GM18519 (cell line): ENCODE results near the gene FYTTD1.

Experiments
- ATAC-seq: cut with Tn5 transposase; IDR thresholded peaks from one replicate; pipeline ENCODE4 v1.9.1; 2021; ENCODE audit warnings: mild to moderate bottlenecking, moderate library complexity; ENCODE audit not compliant: unreplicated experiment, low FRiP score

The FYTTD1 gene

DNA sequence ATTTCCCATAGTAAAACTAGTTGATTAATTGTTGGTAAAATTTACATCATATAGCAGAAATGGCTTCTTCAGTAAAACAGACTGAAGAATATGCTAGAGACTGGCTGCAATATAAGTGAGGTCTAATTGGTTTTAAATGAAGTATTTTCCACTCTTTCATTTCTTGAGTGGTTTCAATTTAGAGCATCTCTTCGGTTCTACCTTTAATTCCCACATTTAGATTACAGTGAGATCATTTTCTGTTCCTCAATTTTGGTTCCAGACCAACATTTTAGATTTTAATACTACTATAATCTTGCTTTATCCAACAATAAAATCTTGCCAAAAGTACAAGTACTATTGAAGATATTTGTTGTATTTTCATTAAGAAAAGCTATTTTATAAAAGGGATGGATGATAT, 40.4 kb downstream of the FYTTD1 start:
- ATAC-seq: no peak

DNA sequence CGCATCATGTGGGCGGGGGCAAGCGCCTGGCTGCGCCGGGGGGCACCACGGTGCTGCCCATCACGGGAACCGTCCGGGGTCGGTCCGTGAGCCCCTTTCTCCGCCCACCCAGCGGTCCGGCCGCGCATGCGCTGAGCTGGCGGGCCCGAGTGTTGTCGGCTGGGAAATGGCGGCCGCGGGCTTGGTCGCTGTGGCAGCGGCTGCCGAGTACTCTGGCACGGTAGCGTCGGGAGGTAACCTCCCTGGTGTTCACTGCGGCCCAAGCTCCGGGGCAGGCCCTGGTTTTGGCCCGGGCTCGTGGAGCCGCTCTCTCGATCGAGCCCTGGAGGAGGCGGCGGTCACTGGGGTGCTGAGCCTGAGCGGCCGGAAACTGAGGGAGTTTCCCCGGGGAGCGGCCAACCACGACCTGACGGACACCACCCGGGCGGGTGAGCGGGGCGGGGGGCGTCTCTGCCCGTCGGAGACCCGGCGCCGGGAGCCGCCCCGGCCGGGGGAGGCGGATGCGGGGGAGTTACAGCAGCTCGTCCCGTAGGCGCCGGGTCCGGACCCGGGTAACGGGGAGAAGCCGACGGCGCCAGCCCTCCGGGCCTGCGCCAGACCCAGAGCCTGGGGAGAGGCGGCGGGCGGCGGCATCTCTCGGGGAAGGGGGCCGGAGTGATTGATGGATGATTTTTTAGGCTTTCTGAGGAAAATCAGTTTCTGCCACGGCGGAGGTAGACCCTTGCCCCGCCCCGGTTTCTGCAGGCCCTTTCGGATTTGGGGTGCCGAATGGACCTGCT, 41.6 kb downstream of the FYTTD1 start, which contains the start of gene LRCH3:
TSS of gene LRCH3 (plus strand) at position 142 of the 779 bp plus-strand sequence. CDS start at position 167, 25 bp downstream.
- ATAC-seq: peak; percentile 39

DNA sequence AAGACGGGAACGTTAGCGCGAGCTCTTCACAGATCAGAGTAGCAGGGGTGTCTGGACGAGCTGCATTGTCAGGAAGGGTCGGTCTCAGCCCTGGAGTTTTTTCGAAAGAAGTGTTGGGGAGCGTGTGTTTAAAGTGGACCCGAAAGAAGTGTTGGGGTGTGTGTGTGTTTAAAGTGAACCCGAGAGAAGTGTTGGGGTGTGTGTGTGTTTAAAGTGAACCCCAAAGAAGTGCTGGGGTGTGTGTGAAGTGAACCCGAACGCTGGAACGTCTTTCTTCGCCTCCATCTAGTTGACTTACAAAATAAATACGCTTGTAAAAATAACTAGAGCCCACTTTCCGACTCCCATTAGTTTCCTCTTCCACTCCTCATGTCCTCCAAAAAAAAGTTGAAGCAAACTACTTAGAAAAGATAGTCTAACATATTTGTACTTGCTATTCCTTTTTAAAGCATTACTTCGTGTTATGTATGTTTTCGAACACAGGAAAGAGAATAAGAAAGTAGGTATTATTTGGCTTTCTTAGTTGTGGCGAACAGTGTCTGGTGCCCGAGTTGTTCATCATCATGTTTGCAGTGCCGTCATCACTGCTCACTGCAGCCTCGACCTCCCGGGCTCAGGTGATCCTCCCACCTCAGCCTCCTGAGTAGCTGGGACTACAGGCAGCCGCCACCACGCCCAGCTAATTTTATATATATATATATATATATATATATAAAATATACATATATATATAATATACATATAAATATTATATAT, 42.4 kb downstream of the FYTTD1 start:
- ATAC-seq: peak; percentile 1

DNA sequence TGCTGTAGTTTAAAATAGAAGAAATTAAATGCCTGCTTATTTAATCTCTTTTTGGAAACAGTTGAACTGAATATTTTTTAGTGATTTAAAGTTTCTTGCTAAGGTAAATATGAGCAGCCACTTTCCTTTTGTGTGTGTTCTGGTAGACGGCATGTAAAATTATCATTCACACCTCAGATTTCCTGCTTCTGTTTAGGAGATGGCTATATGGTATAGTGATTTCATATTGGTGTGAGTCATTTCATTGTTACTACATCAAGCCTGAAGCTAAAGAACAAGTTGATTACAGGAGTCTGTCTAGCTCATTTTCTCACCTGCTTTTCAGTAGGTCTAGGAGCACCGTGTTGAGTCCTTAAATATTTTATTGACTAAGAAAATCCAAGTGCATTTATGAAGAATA, 43.6 kb downstream of the FYTTD1 start:
- ATAC-seq: no peak

DNA sequence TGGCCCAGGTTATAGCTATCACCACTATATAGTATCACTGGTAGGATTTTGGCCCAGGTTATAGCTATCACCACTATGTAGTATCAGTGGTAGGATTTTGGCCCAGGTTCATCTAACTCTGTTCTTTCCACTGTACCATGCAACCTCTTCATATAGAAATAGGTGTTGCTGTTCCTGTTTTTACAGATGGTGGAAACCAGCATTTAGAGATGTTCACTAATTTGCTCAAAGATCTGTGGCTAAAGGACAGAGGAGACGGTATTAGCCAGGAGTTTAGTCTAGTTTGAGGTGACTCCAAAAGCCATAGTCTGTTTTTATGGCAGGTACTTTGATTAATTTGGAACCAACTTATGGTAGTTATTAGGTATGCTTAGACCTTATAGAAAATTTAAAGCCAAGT, 44.4 kb downstream of the FYTTD1 start:
- ATAC-seq: no peak

DNA sequence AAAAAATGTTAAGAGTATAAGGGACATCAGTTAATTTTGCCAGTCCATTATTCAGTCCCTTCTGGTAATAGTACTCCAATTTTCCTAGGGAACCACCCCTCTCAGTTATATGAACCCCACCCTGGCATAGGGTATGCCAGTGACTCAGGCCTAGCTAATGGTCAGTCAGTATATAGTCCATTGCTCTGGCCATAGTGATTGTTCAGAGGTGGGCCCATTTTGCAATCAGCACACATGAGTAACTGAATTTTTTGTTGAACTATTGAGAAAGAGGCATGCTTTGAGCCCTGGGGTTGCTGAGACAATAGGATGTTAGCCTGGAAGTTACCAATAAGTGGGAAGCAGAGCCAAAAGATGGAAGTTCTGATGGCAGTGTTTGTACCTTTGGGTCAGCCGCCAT, 45.5 kb downstream of the FYTTD1 start:
- ATAC-seq: no peak

DNA sequence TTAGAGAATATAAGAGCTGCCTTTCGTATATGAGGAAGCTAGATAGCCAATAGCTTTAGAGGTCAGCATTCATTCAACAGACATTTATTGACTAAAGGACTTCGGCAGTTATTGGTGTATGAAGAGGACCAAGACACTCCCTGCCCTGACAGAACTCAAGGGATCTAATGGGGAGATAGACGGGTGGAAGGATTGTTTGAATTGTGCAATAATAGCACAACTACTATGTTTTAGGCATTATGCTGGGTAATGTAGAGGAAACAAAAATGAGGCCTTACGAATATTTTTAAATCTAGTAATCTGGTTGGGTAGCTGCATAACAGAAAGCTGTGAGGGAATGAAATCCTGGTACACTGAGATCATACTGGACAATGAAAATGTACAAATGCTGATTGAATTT, 46.4 kb downstream of the FYTTD1 start:
- ATAC-seq: no peak

DNA sequence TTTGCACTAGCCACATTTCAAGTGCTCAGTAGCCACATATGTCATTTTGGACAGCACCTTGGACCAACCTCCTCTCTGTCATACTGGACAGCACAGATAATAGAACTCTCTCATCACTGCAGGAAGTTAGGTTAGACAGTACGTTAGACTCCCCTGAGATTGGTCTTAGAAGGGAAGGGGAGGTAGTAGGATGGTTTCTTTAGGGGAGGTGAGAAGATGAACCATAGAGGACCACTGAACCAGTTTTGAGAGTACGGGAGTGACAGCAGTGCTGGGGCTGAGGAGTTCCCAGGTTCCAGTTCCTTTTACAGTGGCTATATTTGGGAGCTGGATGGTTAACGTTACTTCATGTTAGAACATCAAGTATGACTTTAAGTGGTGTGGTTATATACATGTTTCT, 49.2 kb downstream of the FYTTD1 start:
- ATAC-seq: no peak

DNA sequence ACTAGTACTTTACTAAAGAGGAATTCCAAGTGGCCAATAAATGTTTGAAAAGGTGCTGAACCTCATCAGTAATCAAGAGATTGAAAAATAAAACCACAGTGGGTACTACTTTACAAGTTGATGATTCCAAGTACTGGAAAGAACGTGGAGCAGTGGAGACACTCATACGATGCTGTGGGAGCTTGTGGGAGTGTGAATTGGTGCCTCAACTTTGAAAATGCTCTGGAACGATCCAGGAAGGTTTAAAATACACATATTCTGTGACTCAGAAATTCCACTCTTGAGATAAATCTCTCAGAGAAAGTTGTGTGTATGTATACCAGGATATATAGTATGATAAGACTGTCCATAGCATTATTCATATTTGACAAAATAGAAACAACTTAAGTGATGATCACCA, 50.7 kb downstream of the FYTTD1 start:
- no peak for ATAC-seq

DNA sequence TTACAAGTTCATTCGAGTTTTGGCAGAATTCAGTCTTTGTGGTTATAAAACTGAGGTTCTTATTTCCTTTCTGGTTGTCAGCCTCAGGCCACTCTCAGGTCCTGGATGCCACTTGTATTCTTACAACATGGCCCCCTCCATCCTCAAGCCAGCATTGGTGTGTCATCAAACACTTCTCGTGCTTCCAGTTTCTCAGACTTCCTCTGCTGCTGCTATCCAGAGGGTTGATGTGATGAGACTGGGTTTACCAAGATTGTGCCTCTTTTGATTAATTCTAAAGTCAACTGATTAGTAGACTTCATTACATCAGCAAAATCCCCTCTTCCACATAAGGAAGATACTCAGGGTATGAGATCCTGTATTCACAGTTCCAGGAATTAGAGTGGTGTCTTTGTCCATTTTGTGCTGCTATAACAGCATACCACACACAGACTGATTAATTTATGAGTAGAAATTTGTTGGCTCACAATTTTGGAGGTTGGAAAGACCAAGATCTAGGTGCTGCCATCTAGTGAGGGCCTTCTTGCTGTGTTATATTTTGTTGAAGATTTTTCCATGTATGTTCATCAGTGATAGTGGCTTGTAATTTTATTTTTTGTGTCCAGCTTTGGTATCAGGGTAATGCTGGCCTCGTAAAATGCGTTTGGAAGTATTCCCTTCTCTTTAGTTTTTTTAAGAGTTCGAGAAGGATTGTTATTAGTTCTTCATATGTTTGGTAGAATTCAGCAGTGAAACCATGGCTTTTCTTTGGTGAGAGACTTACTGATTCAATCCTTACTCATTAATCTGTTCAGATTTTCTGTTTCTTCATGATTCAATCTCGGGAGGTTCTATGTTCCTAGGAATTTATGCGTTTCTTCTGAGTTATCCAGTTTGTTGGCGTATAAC, 52.5 kb downstream of the FYTTD1 start:
- no peak for ATAC-seq

DNA sequence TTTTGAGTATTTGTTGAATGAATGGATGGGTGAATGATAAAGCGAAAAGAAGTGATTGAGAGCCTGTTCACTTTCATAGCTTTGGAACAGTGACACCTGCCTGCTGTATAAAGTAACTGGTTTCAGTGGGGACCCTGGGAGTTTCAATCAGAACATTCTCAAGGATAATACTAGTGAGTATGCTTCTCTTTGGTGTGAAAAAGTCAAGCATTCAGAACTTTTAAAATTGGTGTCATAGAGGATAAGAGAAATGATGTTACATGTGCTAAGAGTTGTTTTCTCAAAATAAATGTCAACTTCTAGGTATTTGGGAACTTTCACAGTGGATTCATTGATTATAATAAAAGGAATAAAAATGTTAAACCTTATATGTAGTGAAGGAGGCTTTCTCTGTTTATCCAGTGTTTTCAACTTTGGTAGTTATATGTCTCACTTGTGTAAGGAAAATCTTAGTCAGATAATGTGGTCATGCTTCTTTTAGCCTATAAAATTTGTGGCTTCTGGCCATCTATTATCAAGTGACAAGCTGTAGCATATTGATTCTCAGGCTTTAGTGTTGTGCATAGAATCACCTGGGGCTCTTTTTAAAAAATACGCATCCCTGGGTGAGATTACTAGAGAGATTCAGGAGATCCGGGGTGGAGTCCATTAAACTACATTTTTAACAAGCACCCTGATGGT, 53.2 kb downstream of the FYTTD1 start:
- no peak for ATAC-seq

DNA sequence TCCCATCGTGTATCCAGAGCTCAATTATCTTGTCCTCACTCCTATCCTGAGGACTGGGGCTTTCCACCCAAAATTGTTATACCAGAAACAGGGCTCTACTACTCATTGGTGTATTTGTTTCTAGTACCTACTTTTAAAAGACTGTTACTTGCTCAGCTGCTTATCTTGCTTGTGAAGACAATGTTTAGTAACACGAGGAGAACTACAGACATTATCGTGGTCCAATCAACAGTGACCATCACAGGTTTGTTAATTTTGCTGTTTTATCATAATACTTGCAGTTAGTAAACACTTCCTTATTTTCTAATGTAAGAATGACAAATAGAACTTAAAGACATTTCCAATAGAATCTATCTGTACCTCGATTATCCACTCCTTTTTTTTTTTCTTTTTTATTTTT, 54.8 kb downstream of the FYTTD1 start:
- ATAC-seq: no peak

DNA sequence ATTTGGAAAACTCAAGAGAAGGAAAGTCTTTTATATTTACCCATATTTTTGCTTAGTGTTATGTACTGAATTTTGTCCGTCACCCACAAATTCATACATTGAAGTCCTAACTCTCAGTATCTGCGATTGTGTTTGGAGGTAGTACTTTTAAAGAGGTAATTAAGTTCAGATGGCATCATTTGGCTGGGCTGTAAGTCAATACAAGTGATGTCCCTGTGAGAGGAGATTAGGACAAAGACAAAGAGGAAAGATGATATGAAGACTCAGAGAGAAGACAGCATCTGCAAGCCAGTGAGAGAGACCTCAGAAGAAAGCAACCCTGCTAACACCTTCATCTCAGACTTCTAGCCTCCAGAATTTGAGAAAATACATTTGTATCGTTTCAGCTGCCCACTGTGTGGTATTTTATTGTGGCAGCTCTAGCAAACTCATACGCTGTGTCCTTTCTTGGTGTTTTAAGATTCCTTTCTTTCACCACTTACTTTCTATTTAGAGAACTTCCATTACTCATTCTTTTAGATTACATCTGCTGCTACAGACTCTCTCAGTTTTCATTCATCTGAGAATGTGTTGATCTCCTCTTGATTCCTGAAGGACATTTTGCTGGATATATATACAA, 58.4 kb downstream of the FYTTD1 start:
- no peak for ATAC-seq

DNA sequence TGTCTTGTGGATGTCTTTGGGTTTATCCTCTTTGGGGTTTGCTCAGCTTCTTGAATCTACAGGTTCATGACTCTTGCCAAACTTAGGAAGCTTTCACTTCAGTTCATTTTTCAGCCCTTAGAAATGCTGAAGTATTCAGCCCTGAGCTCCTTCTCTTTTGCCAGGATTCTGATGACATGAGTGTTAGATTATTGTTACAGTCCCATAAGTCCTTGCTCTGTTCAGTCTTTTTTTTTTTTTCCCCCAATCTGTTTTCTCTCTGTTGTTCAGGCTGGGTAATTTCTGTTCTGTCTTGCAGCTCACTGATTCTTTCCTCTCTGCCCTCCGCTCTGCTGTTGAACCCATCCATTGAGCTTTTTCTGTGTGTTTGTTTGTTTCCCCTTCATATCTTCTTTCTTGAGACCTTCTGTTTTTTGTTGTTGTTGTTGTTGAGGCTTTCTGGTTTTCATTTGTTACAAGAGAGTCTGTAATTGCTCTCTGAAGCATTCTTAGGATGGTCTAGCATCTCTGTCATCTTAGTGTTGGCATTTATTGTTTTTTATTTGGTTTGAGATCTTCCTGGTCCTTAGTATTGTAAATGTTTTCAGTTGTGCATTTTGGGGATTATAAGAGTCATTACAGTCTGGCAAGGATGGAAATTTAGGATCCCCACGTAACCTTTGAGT, 59.8 kb downstream of the FYTTD1 start:
- ATAC-seq: no peak

DNA sequence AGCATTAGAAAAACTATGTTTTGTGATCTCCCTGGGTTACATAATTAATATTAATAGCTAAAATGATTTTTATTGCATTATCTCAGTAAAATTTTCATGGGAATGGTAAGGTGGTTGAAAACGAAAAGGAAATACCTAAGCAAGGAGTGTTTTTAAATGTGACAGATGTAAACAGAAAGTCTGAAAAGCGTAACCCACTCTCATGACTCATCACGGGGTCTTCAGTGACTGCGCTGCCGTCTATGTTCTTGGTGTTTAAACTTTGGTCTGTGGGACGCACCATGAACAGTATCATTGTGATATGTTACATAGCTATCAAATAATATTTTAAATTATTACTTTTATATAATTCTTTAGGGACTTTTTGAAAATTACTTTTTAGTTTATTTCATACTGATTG, 61.2 kb downstream of the FYTTD1 start:
- ATAC-seq: no peak

DNA sequence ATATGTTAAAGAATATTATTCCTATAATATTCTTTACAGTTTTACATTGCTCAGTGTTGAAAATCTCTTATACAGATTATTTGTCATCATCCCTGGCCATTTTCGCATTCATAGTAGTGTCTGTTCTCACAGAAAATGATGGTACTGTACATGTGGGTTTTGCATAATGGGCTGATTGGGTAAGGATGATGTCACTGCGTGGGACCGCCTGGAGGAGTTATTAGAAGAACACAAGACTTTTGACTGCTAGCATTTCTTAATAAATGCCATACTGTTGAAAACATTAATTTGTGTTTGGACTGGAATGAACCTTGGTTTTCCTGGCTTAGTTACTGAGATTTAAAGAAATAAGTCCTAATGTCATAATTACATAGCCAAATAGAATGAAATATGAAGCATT, 61.7 kb downstream of the FYTTD1 start:
- ATAC-seq: no peak

DNA sequence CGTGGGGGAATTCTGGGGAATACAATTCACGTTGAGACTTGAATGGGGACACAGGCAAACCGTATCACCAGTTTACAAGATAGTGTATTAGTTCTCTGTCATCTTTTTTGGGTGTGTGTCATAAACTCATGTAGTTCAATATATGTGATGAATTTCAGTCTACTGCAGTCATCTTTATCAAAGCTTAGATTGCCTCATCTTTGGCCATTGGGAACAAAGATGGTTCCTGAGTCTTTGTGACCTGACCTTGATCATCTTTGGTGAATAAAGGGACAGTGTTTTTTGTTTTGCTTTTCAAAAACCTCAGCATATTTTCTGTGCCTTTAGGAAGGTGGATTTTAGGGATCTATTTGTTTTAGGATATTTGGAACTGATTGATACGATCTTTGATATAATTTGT, 64.7 kb downstream of the FYTTD1 start:
- no peak for ATAC-seq

DNA sequence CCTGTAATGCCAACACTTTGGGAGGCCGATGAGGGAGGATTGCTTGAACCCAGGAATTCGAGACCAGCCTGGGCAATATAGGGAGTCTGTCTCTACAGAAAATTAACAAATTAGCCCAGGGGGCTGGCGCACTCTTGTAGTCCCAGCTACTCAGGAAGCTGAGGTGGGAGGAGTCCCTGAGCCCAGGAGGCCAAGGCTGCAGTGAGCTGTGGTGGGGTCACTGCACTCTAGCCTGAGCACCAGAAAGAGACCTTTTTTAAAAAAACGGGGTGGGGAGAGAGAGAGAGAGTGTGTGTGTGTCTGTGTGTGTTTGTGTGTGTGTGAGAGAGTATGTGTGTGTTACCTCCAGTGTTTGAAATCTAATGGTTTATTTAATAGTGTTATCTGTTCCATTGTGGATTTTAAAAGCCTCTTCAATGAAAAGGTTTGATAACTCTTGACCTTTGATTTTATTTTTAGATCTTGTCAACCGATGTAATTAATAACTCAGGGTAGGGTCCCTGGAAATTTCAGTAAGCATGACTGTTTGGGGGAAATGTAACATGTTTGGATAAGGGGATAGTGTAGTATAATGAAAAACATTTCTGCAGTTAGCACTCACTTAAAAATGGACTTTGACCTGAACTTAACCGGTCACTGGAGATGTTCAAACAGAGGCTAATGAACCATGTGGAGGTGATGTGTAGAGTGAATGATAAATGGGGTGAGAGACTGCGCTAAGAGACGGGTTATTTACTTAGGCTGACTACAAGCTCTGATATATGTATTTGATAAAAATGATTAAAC, 71.1 kb downstream of the FYTTD1 start:
- ATAC-seq: no peak
